K562 (cell line): ENCODE results near the gene FAM117A. TPM values are rescaled to one million over a fixed set of nuclear protein-coding genes. Genes with fewer than 3 reads are reported as not detected.

Source experiments
- ATAC-seq: fragments of 200-7000 bp; cut with Tn5 transposase; 3 replicates; pipeline ENCODE4 v1.9.1; 2020; ENCODE audit warnings: moderate library complexity
- BruUV-seq: library from RNA; stranded (reverse); fragments of 400-500 nt; replicated peaks from 2 replicates; lab custom pipeline; 2021; lab: Mats Ljungman, UMichigan
- CTCF ChIA-PET: fragments of 300-600 bp; formaldehyde crosslinking; extraction: SDS; loops from one replicate; lab custom pipeline; 2021; ENCODE audit warnings: low intra/inter-chr PET ratio; lab: Yijun Ruan, JAX
- POLR2A ChIA-PET: fragments of 300-600, 350-650 bp; sonication (Branson Sonifier 250); formaldehyde crosslinking; extraction: SDS; loops from one replicate; lab custom pipeline; 2021; ENCODE audit warnings: antibody characterized with exemption, inconsistent platforms; lab: Yijun Ruan, JAX
- DNase-seq, 4 experiments: peaks; one replicate each; pipeline versions ENCODE4 v3.0.0 to v3.0.0-alpha.2; 2011 to 2018; ENCODE audit warnings: low spot score in 3 of 4, mixed read lengths in 3 of 4; ENCODE audit errors: extremely low read depth in 1 of 4
- FAIRE-seq: peaks from 2 replicates; lab custom pipeline; 2011; peaks lifted over from hg19 to GRCh38; lab: Jason Lieb, UNC
- H2AFZ ChIP-seq: 2 replicates; pipeline ENCODE4 v1.6.0; 2011; ENCODE audit warnings: low read depth, low read length, control low read depth, inconsistent platforms
- H3K27ac ChIP-seq: fragments of 200-600 bp; 3 replicates; pipeline ENCODE4 v1.8.0; 2011; ENCODE audit warnings: low read depth, mild to moderate bottlenecking, control low read depth, inconsistent platforms, low read length, moderate library complexity, mixed read lengths; ENCODE audit errors: extremely low read depth
- H3K27me3 ChIP-seq, 2 experiments: fragments of 300-600 bp in 1 of 2; 2 replicates in 1 of 2; 3 replicates in 1 of 2; pipeline versions ENCODE4 v1.6.0 to v1.8.0; 2011; ENCODE audit warnings: inconsistent platforms in 2 of 2, low read length in 2 of 2, mild to moderate bottlenecking in 1 of 2, mixed read lengths in 1 of 2, moderate library complexity in 1 of 2; ENCODE audit not compliant: control insufficient read depth in 2 of 2, insufficient read depth in 2 of 2
- H3K36me3 ChIP-seq: fragments of 300-600 bp; 3 replicates; pipeline ENCODE4 v1.8.0; 2011; ENCODE audit warnings: mild to moderate bottlenecking, low read length, inconsistent platforms; ENCODE audit not compliant: control insufficient read depth, insufficient read depth
- H3K4me1 ChIP-seq, 2 experiments: fragments of 200-600 bp in 1 of 2; replicated peaks in 1 of 2; 2 replicates in 1 of 2; 3 replicates in 1 of 2; pipeline versions ENCODE4 v1.5.1 to v1.8.0; 2011; ENCODE audit warnings: inconsistent platforms in 2 of 2, low read length in 2 of 2, mild to moderate bottlenecking in 1 of 2, mixed read lengths in 1 of 2, moderate library complexity in 1 of 2; ENCODE audit not compliant: control insufficient read depth in 2 of 2, insufficient read depth in 2 of 2
- H3K4me2 ChIP-seq: 2 replicates; pipeline ENCODE4 v1.6.1; 2011; ENCODE audit warnings: low read length, control low read depth, inconsistent platforms, mixed read lengths; ENCODE audit not compliant: insufficient read depth
- H3K4me3 ChIP-seq: fragments of 200-600 bp; sonication (generic), shearing (Covaris generic); 2 replicates; pipeline ENCODE4 v1.5.1; 2016; ENCODE audit warnings: control low read depth, inconsistent platforms
- H3K79me2 ChIP-seq: fragments of 200-600 bp; 3 replicates; pipeline ENCODE4 v1.8.0; 2011; ENCODE audit warnings: low read length, inconsistent platforms; ENCODE audit not compliant: control insufficient read depth, insufficient read depth
- H3K9ac ChIP-seq, 2 experiments: 2 replicates each; pipeline versions ENCODE4 v1.6.0 to v1.6.1; 2011; ENCODE audit warnings: low read depth in 2 of 2, low read length in 2 of 2, control low read depth in 1 of 2, inconsistent platforms in 1 of 2, mild to moderate bottlenecking in 1 of 2, mixed read lengths in 1 of 2; ENCODE audit not compliant: insufficient read depth in 1 of 2
- H3K9me1 ChIP-seq: one replicate; pipeline ENCODE4 v1.6.0; 2011; ENCODE audit warnings: inconsistent platforms, mild to moderate bottlenecking, low read length, moderate library complexity; ENCODE audit not compliant: control insufficient read depth, insufficient read depth
- H3K9me3 ChIP-seq: replicated peaks from 2 replicates; pipeline ENCODE4 v1.5.1; 2011; ENCODE audit warnings: low read depth, low read length, inconsistent platforms; ENCODE audit not compliant: control insufficient read depth, insufficient read depth
- H4K20me1 ChIP-seq: replicated peaks from 2 replicates; pipeline ENCODE4 v1.6.1; 2011; ENCODE audit warnings: low read length, inconsistent platforms, mixed read lengths; ENCODE audit not compliant: control insufficient read depth, insufficient read depth
- NR4A1 ChIP-seq, 2 experiments: fragments of 250-450 bp in 1 of 2; fragments of 450-650 bp in 1 of 2; sonication (Bioruptor Pico) in 1 of 2; IDR thresholded peaks; 2 replicates each; pipeline versions ENCODE4 v1.4.0 to v1.6.1; 2016 to 2020; ENCODE audit warnings: mild to moderate bottlenecking in 2 of 2, missing compliant biosample characterization in 1 of 2, missing genetic modification characterization in 1 of 2, moderate library complexity in 1 of 2
- OTX1 ChIP-seq: fragments of 450-650 bp; formaldehyde crosslinking; IDR thresholded peaks from 2 replicates; pipeline ENCODE4 v1.4.0; 2022; ENCODE audit warnings: mild to moderate bottlenecking
- THRB ChIP-seq: fragments of 450-650 bp; formaldehyde crosslinking; conservative IDR thresholded peaks from 2 replicates; pipeline ENCODE4 v1.4.0; 2022; ENCODE audit warnings: mild to moderate bottlenecking, missing genetic modification characterization
- ZNF75A ChIP-seq: fragments of 450-650 bp; formaldehyde crosslinking; IDR thresholded peaks from 2 replicates; pipeline ENCODE4 v1.4.0; 2020; ENCODE audit warnings: mild to moderate bottlenecking
- WGBS: fragments of 100-300 bp; shearing (Covaris generic); methylation state at CpG from one replicate; pipeline ENCODE4 v1.1.6; 2016; ENCODE audit warnings: low coverage, mixed read lengths; ENCODE audit not compliant: insufficient coverage; ENCODE audit errors: missing lambda C conversion rate; 5-methylcytosine and 5-hydroxymethylcytosine counted together
- in situ Hi-C: fragments of 300-500 bp; cut with MboI; formaldehyde crosslinking; loops from 4 replicates; pipeline ENCODE4 v1.15.0; 2018; ENCODE audit warnings: inconsistent platforms, mixed read lengths
- intact Hi-C: fragments of 100-400 bp; cut with micrococcal nuclease; formaldehyde crosslinking; loops from 2 replicates; pipeline ENCODE4 v1.14.2; 2022
- polyA plus RNA-seq, 8 experiments: library from polyadenylated mRNA; depleted of rRNA in 4 of 8; stranded (reverse) in 5 of 8; unstranded in 3 of 8; fragments of >200 nt; fragmentation: Nextera tagmentation in 2 of 8; fragmentation: Illumina TruSeq in 1 of 8; extraction: Ambion mirVana in 2 of 8; extraction: Trizol in 1 of 8; gene quantifications; 2 replicates each; pipeline versions ENCODE4 v1.2.1 to v1.2.3, GENCODE V29; 2011 to 2014; ENCODE audit warnings: inconsistent platforms in 1 of 8, missing spikeins in 1 of 8
- total RNA-seq, 7 experiments: library from RNA; depleted of rRNA in 6 of 7; stranded (reverse); fragments of >200 nt in 6 of 7; fragmentation: Illumina TruSeq in 2 of 7; extraction: Trizol in 2 of 7; gene quantifications; 2 replicates each; pipeline versions ENCODE4 v1.2.1 to v1.2.3, GENCODE V29; 2011 to 2021; ENCODE audit warnings: low replicate concordance in 1 of 7

The FAM117A gene
- total and polyA plus RNA-seq, 9 of the 15 experiments (the other 6 are each of a cell fraction or from before 2014, with no cell fraction given), result 3.1 to 79.7 (median 36.6) TPM

- no peak overlapping the region for H2AFZ ChIP-seq
- in situ Hi-C loops, result no loop called here
- DNase-seq (no peak), FAIRE-seq (no peak), ATAC-seq (no peak)
- H4K20me1 ChIP-seq, result no peaks in the 10 kb centered on the region
- BruUV-seq, result no TSS peak
- intact Hi-C loops, result no loop called here
- H3K27ac ChIP-seq, result no peak overlapping the region
- no peak overlapping the region for H3K9ac ChIP-seq
- H3K9me1 ChIP-seq, result peaks cover 4% of the 10 kb centered on the region
- no peak for TF ChIP-seq THRB
- TF ChIP-seq OTX1 (CRISPR knock-in tag), result no peak
- no peak for TF ChIP-seq NR4A1 (CRISPR knock-in tag; IDR thresholded peaks at IDR 0.05)
- TF ChIP-seq NR4A1 (tag; IDR thresholded peaks at IDR 0.05), result no peak
- TF ChIP-seq ZNF75A, result no peak
- no peak overlapping the region for H3K4me3 ChIP-seq
- H3K4me1 ChIP-seq, result no peaks in the 10 kb centered on the region
- H3K79me2 ChIP-seq, result no peaks in the 10 kb centered on the region
- peaks cover 93% of the 10 kb centered on the region for H3K36me3 ChIP-seq
- POLR2A ChIA-PET, result interaction anchor here (0.7 to 1.0 kb wide), 2 partner anchors 18 to 813 kb away, joined by 3 read pairs; no protein-coding TSS in a partner anchor
- H3K4me2 ChIP-seq, result no peak overlapping the region
- no peaks in the 10 kb centered on the region for H3K9me3 ChIP-seq
- no peaks in the 10 kb centered on the region for H3K27me3 ChIP-seq
- 84% methylated on average over 4 of the region's 4 CpGs for WGBS
- CTCF ChIA-PET, result no interaction called here
These were observed 48.7 kb downstream of the FAM117A start for GRCh38 chr17:49715216-49715615.
